PC-9 (cell line): ENCODE results near the gene CHST12. TPM values are rescaled to one million over a fixed set of nuclear protein-coding genes. Genes with fewer than 3 reads are reported as not detected.
A peak's percentile ranks its signal among the peaks of the same experiment; 100 is the strongest.

Source experiments
- BruUV-seq: library from RNA; stranded (reverse); fragments of 400-500 nt; replicated peaks from 2 replicates; lab custom pipeline; 2021; lab: Mats Ljungman, UMichigan
- CTCF ChIA-PET: fragments of 300-600 bp; sonication (Branson Sonifier 250); formaldehyde crosslinking; loops from one replicate; lab custom pipeline; 2022; ENCODE audit warnings: antibody characterized with exemption; lab: Charles Lee
- POLR2A ChIA-PET: fragments of 300-600 bp; sonication (Branson Sonifier 250); formaldehyde crosslinking; loops from one replicate; lab custom pipeline; 2022; ENCODE audit warnings: antibody characterized with exemption; ENCODE audit not compliant: unreplicated experiment; lab: Charles Lee
- DNase-seq, 2 experiments: peaks; one replicate each; pipeline versions ENCODE4 v3.0.0 to v3.0.0-alpha.2; 2015 to 2022; ENCODE audit warnings: mixed read lengths in 1 of 2
- H2AFZ ChIP-seq: fragments of 200-600 bp; sonication (generic); 2 replicates; pipeline ENCODE4 v1.8.1; 2017; ENCODE audit warnings: antibody characterized with exemption
- H3F3A ChIP-seq: fragments of 200-600 bp; sonication (generic); 2 replicates; pipeline ENCODE4 v1.8.1; 2017; ENCODE audit warnings: antibody characterized with exemption, mild to moderate bottlenecking, low read depth; ENCODE audit not compliant: insufficient read depth
- H3K27ac ChIP-seq: fragments of 200-600 bp; sonication (generic); 2 replicates; pipeline ENCODE4 v1.6.1; 2016; ENCODE audit warnings: mixed run types
- H3K27me3 ChIP-seq: fragments of 200-600 bp; sonication (generic); 2 replicates; pipeline ENCODE4 v1.6.1; 2016; ENCODE audit warnings: low read depth, mixed run types; ENCODE audit not compliant: insufficient read depth
- H3K36me3 ChIP-seq: fragments of 200-600 bp; sonication (generic); 2 replicates; pipeline ENCODE4 v1.6.1; 2016; ENCODE audit warnings: low read depth, mixed run types
- H3K4me1 ChIP-seq: fragments of 200-600 bp; sonication (generic); replicated peaks from 2 replicates; pipeline ENCODE4 v1.6.1; 2016; ENCODE audit warnings: mixed run types; ENCODE audit not compliant: insufficient read depth
- H3K4me2 ChIP-seq: fragments of 200-600 bp; sonication (generic); 2 replicates; pipeline ENCODE4 v1.6.1; 2017; ENCODE audit warnings: mixed run types
- H3K4me3 ChIP-seq: fragments of 200-600 bp; sonication (generic); 2 replicates; pipeline ENCODE4 v1.6.1; 2016; ENCODE audit warnings: mixed run types
- H3K79me2 ChIP-seq: fragments of 200-600 bp; sonication (generic); 2 replicates; pipeline ENCODE4 v1.6.1; 2017; ENCODE audit warnings: low read depth, mixed run types
- H3K9me2 ChIP-seq: fragments of 200-600 bp; sonication (generic); 2 replicates; pipeline ENCODE4 v1.8.1; 2017; ENCODE audit warnings: mild to moderate bottlenecking; ENCODE audit not compliant: insufficient read depth
- H3K9me3 ChIP-seq: fragments of 200-600 bp; sonication (generic); 2 replicates; pipeline ENCODE4 v1.8.1; 2016; ENCODE audit warnings: low read depth; ENCODE audit not compliant: insufficient read depth
- H4K20me1 ChIP-seq: fragments of 200-600 bp; sonication (generic); 2 replicates; pipeline ENCODE4 v1.8.1; 2017; ENCODE audit not compliant: insufficient read depth
- EZH2 ChIP-seq: fragments of 200-600 bp; sonication (generic); IDR thresholded peaks from 2 replicates; pipeline ENCODE4 v1.8.0; 2017; ENCODE audit warnings: antibody characterized with exemption, low read depth
- intact Hi-C: fragments of 100-400 bp; cut with micrococcal nuclease; formaldehyde crosslinking; loops from one replicate; pipeline ENCODE4 v1.10.0; 2022; ENCODE audit not compliant: unreplicated experiment
- total RNA-seq: library from RNA; stranded (reverse); gene quantifications from 2 replicates; pipeline ENCODE4 v1.2.3, GENCODE V29; 2021
- TF ChIP-seq, protein P1 (sequence below): fragments of 200-600 bp; sonication (generic); conservative IDR thresholded peaks from 2 replicates; pipeline ENCODE4 v1.6.1; 2017; ENCODE audit warnings: mixed run types, antibody characterized with exemption, mild to moderate bottlenecking, moderate library complexity

Gene CHST12
- total RNA-seq, 1 experiment from 2014 or later: 25.9 TPM

DNA sequence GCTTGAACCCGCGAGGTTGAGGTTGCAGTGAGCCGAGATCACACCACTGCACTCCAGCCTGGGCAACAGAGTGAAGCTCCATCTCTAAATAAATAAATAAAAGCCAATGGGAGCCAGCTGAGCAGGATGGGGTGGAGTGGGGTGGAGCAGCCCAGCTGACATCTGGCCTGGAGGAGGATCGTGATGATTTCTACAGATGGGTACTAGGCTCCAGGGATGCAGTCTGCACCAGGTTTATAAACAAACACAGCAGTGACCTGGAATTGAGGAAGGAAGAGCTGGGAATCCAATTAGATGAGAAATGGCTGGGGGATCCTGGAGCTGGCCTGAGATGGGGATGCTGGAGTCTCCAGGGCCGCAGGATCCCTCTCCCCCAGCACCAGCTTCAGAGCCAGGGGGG, 80.1 kb downstream of the CHST12 start:
- Histone ChIP-seq H3K36me3 (no peaks in the 10 kb centered on the region), H3K27me3 (no peaks in the 10 kb centered on the region; the same call in 1 of the 2 replicates), H3K4me3 (no peak overlapping the region), H3K4me1 (peaks cover 2% of the 10 kb centered on the region; the same call in 1 of the 2 replicates), H3K9me3 (no peaks in the 10 kb centered on the region; the same call in 1 of the 2 replicates), H3K27ac (no peak overlapping the region), H4K20me1 (no peaks in the 10 kb centered on the region), H2AFZ (no peak overlapping the region), H3K9me2 (no peaks in the 10 kb centered on the region), H3F3A (peaks cover 5% of the 10 kb centered on the region; the same call in 1 of the 2 replicates), H3K4me2 (no peak overlapping the region), H3K79me2 (no peaks in the 10 kb centered on the region)
- TF ChIP-seq EZH2: no peak
- TF ChIP-seq, protein P1, sequence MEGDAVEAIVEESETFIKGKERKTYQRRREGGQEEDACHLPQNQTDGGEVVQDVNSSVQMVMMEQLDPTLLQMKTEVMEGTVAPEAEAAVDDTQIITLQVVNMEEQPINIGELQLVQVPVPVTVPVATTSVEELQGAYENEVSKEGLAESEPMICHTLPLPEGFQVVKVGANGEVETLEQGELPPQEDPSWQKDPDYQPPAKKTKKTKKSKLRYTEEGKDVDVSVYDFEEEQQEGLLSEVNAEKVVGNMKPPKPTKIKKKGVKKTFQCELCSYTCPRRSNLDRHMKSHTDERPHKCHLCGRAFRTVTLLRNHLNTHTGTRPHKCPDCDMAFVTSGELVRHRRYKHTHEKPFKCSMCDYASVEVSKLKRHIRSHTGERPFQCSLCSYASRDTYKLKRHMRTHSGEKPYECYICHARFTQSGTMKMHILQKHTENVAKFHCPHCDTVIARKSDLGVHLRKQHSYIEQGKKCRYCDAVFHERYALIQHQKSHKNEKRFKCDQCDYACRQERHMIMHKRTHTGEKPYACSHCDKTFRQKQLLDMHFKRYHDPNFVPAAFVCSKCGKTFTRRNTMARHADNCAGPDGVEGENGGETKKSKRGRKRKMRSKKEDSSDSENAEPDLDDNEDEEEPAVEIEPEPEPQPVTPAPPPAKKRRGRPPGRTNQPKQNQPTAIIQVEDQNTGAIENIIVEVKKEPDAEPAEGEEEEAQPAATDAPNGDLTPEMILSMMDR: no peak
- POLR2A ChIA-PET: interaction anchor here (0.6 kb wide), 1 partner anchor 41 kb away, joined by 3 read pairs; no protein-coding TSS in a partner anchor
- peak in 1 of 2 experiments; percentile 23 for DNase-seq
- intact Hi-C loops: no loop called here
- no TSS peak for BruUV-seq
- CTCF ChIA-PET: interaction anchor here (0.6 kb wide), 1 partner anchor 139 kb away, joined by 5 read pairs; no protein-coding TSS in a partner anchor

DNA sequence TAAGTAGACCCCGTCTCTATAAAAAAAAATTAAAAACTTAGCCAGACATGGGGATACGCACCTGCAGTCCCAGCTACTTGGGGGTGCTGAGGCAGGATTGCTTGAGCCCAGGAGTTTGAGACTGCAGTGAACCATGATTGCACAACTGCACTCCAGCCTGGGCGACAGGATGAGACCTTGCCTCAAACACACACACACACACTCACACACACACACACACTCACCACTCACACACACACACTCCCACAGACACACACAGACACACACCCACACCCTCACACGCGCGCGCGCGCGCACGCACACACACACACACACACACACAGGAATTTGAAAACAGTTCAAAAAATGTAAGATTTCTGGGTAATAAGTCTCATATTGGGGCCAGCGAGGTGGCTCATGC, 81.5 kb downstream of the CHST12 start:
- Histone ChIP-seq H3K79me2 (no peaks in the 10 kb centered on the region), H3K27me3 (no peaks in the 10 kb centered on the region; the same call in 1 of the 2 replicates), H2AFZ (no peak overlapping the region), H3K9me3 (no peaks in the 10 kb centered on the region; the same call in 1 of the 2 replicates), H3K9me2 (no peaks in the 10 kb centered on the region), H3K36me3 (no peaks in the 10 kb centered on the region), H3K4me2 (no peak overlapping the region), H3K4me1 (no peaks in the 10 kb centered on the region), H3K27ac (no peak overlapping the region), H4K20me1 (no peaks in the 10 kb centered on the region), H3F3A (peaks cover 5% of the 10 kb centered on the region; the same call in 1 of the 2 replicates), H3K4me3 (no peak overlapping the region)
- intact Hi-C loops: no loop called here
- BruUV-seq: no TSS peak
- peak in 1 of 2 experiments; percentile 6 for DNase-seq
- CTCF ChIA-PET: interaction anchor here (0.6 kb wide), 1 partner anchor 198 kb away, joined by 7 read pairs; no protein-coding TSS in a partner anchor
- no peak for TF ChIP-seq EZH2
- TF ChIP-seq, protein P1: no peak
- POLR2A ChIA-PET: no interaction called here

DNA sequence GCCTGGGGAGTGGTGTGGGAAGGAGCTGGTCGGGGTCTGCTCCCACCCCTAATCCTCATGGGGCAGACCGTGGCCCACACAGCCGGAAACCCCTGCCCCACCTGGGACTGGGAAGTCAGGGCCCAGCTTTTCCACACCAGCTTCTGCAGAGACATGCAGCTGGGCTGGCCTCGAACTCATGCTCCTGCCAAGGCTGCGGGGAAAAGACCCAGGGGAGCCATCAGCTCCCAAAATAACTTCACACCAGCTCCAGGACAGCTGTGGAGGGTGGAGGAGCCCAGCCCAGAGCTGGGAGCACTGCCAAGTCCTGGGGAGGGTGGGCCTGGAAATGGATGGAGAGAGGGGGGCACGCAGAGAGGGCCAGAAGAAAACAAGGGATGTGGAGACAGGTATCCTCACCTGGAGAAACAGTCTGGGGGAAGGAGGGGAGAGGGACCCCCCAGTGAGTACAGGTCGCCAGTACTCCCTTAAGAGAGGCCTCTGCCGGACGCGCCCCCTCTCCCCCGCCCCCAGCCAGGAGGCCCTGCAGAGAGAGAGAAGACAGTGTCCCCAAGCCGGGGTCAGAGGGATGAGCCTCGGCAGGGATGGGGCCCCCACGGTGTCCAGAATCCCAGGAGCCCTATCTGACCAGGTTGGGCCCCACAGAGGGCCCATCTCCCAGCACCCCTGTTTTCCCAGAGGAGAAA, 84.3 kb downstream of the CHST12 start:
- H3K4me2 ChIP-seq: no peak overlapping the region
- no peaks in the 10 kb centered on the region for H3K9me2 ChIP-seq
- H4K20me1 ChIP-seq: no peaks in the 10 kb centered on the region
- POLR2A ChIA-PET: no interaction called here
- H3K36me3 ChIP-seq: no peaks in the 10 kb centered on the region
- CTCF ChIA-PET: no interaction called here
- no TSS peak for BruUV-seq
- no peaks in the 10 kb centered on the region; the same call in 1 of the 2 replicates for H3K9me3 ChIP-seq
- no peak overlapping the region for H3K27ac ChIP-seq
- no peak for TF ChIP-seq EZH2
- TF ChIP-seq, protein P1: no peak
- no peak overlapping the region for H3K4me3 ChIP-seq
- H3F3A ChIP-seq: peaks cover 5% of the 10 kb centered on the region; the same call in 1 of the 2 replicates
- H3K27me3 ChIP-seq: no peaks in the 10 kb centered on the region
- H2AFZ ChIP-seq: no peak overlapping the region
- H3K4me1 ChIP-seq: no peaks in the 10 kb centered on the region
- H3K79me2 ChIP-seq: no peaks in the 10 kb centered on the region
- intact Hi-C loops: no loop called here
- no peak for DNase-seq
